Neural cell (in vitro differentiated cells): ENCODE results near the gene NFASC. TPM values are rescaled to one million over a fixed set of nuclear protein-coding genes. Genes with fewer than 3 reads are reported as not detected.

Experiments used
- H2AFZ ChIP-seq: fragments of 200-600, 300-800 bp; sonication (generic), shearing (Covaris generic); 2 replicates; pipeline ENCODE4 v1.6.0; 2014; ENCODE audit warnings: low read depth, mild to moderate bottlenecking, antibody characterized with exemption, low read length, moderate library complexity
- H3F3A ChIP-seq: fragments of 200-600 bp; shearing (Covaris generic); 2 replicates; pipeline ENCODE4 v1.6.1; 2016; ENCODE audit warnings: mild to moderate bottlenecking, moderate library complexity, mixed read lengths, antibody characterized with exemption, low read length; ENCODE audit not compliant: insufficient read depth, poor library complexity, severe bottlenecking
- H3K27ac ChIP-seq: fragments of 200-600, 300-800 bp; sonication (generic), shearing (Covaris generic); 2 replicates; pipeline ENCODE4 v1.5.1; 2014; ENCODE audit warnings: mild to moderate bottlenecking, low read length, moderate library complexity
- H3K27me3 ChIP-seq: fragments of 300-800, 200-600 bp; sonication (generic), shearing (Covaris generic); 2 replicates; pipeline ENCODE4 v1.6.0; 2014; ENCODE audit warnings: mild to moderate bottlenecking, low read depth, low read length, moderate library complexity; ENCODE audit not compliant: insufficient read depth
- H3K36me3 ChIP-seq: fragments of 300-800, 200-600 bp; sonication (generic), shearing (Covaris generic); 2 replicates; pipeline ENCODE4 v1.5.1; 2014; ENCODE audit warnings: mild to moderate bottlenecking, antibody characterized with exemption, low read length, moderate library complexity; ENCODE audit not compliant: insufficient read depth
- H3K4me2 ChIP-seq: fragments of 300-800, 200-600 bp; sonication (generic), shearing (Covaris generic); 2 replicates; pipeline ENCODE4 v1.6.0; 2014; ENCODE audit warnings: mild to moderate bottlenecking, low read length
- H3K4me3 ChIP-seq: fragments of 300-800, 200-600 bp; sonication (generic), shearing (Covaris generic); 2 replicates; pipeline ENCODE4 v1.5.1; 2014; ENCODE audit warnings: mild to moderate bottlenecking, low read length, moderate library complexity
- H3K79me2 ChIP-seq: fragments of 200-600 bp; shearing (Covaris generic); replicated peaks from 2 replicates; pipeline ENCODE4 v1.6.0; 2014; ENCODE audit warnings: mild to moderate bottlenecking, low read length, moderate library complexity; ENCODE audit not compliant: insufficient read depth
- H3K9ac ChIP-seq: fragments of 300-800, 200-600 bp; sonication (generic), shearing (Covaris generic); 2 replicates; pipeline ENCODE4 v1.6.1; 2016; ENCODE audit warnings: mild to moderate bottlenecking, low read length, mixed read lengths
- H3K9me2 ChIP-seq: fragments of 200-600 bp; shearing (Covaris generic); 2 replicates; pipeline ENCODE4 v1.6.1; 2016; ENCODE audit warnings: mild to moderate bottlenecking, low read length, mixed read lengths; ENCODE audit not compliant: insufficient read depth
- H3K9me3 ChIP-seq: fragments of 200-600, 300-800 bp; sonication (generic), shearing (Covaris generic); 2 replicates; pipeline ENCODE4 v1.6.1; 2016; ENCODE audit warnings: mild to moderate bottlenecking, mixed run types, low read length, moderate library complexity, mixed read lengths
- H4K20me1 ChIP-seq: fragments of 200-600 bp; shearing (Covaris generic); 2 replicates; pipeline ENCODE4 v1.6.1; 2016; ENCODE audit warnings: mild to moderate bottlenecking, mixed run types; ENCODE audit not compliant: insufficient read depth
- CTCF ChIP-seq: fragments of 450-650 bp; IDR thresholded peaks from 2 replicates; pipeline ENCODE4 v1.5.1; 2014; ENCODE audit warnings: antibody characterized with exemption, mild to moderate bottlenecking, moderate library complexity; ENCODE audit not compliant: poor library complexity, severe bottlenecking
- EP300 ChIP-seq: fragments of 450-650 bp; conservative IDR thresholded peaks from 2 replicates; pipeline ENCODE4 v1.6.1; 2014; ENCODE audit warnings: antibody characterized with exemption, mild to moderate bottlenecking, moderate library complexity; ENCODE audit not compliant: poor library complexity, severe bottlenecking
- EZH2 ChIP-seq: fragments of 200-600, 300-800 bp; shearing (Covaris generic), sonication (generic); IDR thresholded peaks from 2 replicates; pipeline ENCODE4 v1.6.1; 2014; ENCODE audit warnings: antibody characterized with exemption, low read length, borderline replicate concordance, mild to moderate bottlenecking; ENCODE audit not compliant: insufficient read depth, poor library complexity, severe bottlenecking
- MXI1 ChIP-seq: fragments of 450-650 bp; conservative IDR thresholded peaks from 2 replicates; pipeline ENCODE4 v1.6.1; 2014; ENCODE audit warnings: antibody characterized with exemption, mild to moderate bottlenecking; ENCODE audit not compliant: poor library complexity, severe bottlenecking
- POLR2AphosphoS5 ChIP-seq: IDR thresholded peaks from 2 replicates; pipeline ENCODE4 v1.6.1; 2012
- RAD21 ChIP-seq: fragments of 450-650 bp; conservative IDR thresholded peaks from 2 replicates; pipeline ENCODE4 v1.6.1; 2014; ENCODE audit warnings: antibody characterized with exemption, mild to moderate bottlenecking, moderate library complexity
- SMC3 ChIP-seq: fragments of 450-650 bp; conservative IDR thresholded peaks from 2 replicates; pipeline ENCODE4 v1.6.1; 2014; ENCODE audit warnings: antibody characterized with exemption, mild to moderate bottlenecking, moderate library complexity; ENCODE audit not compliant: poor library complexity
- TAF1 ChIP-seq: IDR thresholded peaks from 2 replicates; pipeline ENCODE4 v1.6.1; 2012; ENCODE audit warnings: low read depth
- polyA plus RNA-seq: library from polyadenylated mRNA; depleted of rRNA; stranded (reverse); fragments of >200 nt; gene quantifications from 2 replicates; pipeline ENCODE4 v1.2.3, GENCODE V29; 2014
- TF ChIP-seq, protein P1 (sequence below): IDR thresholded peaks from 2 replicates; pipeline ENCODE4 v1.6.1; 2012; ENCODE audit warnings: borderline replicate concordance

NFASC gene
- polyA plus RNA-seq, 1 donor from 2014 or later, result 23.9 TPM

DNA sequence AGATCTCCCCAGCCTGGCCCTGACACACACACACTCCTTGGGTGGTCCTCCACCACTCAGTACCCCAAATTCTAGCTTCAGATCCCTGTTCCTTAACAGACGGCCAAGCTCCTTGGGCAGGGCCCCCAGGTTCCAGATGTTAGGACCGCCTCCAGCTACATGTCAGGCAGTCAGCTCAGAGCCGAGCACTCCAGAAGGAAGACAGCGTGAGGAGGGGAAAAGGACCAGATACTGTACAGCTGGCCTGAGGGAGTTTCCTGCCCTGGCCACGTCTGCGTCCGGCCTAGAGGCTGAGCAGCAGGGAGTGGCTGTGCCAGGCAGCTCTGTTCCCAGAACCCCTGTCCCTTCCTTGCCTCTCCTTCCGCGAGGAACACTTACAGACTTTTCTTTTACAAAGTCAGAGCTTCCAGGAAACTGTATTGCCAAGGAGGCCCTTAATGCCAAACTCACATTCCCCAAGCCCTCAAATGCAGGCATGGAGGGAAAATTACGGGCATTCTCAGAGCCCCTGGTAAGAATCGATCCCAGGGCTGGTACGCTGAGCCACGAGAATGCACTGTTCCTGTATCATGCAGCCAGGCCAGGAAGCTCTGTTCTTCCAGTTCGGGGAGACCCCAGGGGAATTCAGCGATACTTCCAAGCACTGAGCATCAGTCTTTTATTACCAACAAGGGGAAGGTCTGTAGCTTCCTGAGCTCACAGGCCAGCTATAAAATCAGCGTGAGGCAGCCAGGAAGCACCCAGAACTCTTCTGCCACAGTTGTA is 127.1 kb downstream of the NFASC start:
- H2AFZ ChIP-seq, result no peak overlapping the region
- no peaks in the 10 kb centered on the region for H3K79me2 ChIP-seq
- H3K27me3 ChIP-seq, result no peaks in the 10 kb centered on the region
- no peak overlapping the region for H3K9ac ChIP-seq
- H3F3A ChIP-seq, result no peaks in the 10 kb centered on the region
- H3K9me3 ChIP-seq, result no peaks in the 10 kb centered on the region
- peaks cover 16% of the 10 kb centered on the region for H3K36me3 ChIP-seq
- no peaks in the 10 kb centered on the region for H3K9me2 ChIP-seq
- no peaks in the 10 kb centered on the region for H4K20me1 ChIP-seq
- H3K4me3 ChIP-seq, result no peak overlapping the region
- H3K4me2 ChIP-seq, result no peak overlapping the region
- TF ChIP-seq EZH2 (no peak), POLR2AphosphoS5 (no peak), TAF1 (no peak), MXI1 (no peak), RAD21 (no peak), CTCF (no peak), SMC3 (no peak), EP300 (no peak)
- TF ChIP-seq, protein P1, sequence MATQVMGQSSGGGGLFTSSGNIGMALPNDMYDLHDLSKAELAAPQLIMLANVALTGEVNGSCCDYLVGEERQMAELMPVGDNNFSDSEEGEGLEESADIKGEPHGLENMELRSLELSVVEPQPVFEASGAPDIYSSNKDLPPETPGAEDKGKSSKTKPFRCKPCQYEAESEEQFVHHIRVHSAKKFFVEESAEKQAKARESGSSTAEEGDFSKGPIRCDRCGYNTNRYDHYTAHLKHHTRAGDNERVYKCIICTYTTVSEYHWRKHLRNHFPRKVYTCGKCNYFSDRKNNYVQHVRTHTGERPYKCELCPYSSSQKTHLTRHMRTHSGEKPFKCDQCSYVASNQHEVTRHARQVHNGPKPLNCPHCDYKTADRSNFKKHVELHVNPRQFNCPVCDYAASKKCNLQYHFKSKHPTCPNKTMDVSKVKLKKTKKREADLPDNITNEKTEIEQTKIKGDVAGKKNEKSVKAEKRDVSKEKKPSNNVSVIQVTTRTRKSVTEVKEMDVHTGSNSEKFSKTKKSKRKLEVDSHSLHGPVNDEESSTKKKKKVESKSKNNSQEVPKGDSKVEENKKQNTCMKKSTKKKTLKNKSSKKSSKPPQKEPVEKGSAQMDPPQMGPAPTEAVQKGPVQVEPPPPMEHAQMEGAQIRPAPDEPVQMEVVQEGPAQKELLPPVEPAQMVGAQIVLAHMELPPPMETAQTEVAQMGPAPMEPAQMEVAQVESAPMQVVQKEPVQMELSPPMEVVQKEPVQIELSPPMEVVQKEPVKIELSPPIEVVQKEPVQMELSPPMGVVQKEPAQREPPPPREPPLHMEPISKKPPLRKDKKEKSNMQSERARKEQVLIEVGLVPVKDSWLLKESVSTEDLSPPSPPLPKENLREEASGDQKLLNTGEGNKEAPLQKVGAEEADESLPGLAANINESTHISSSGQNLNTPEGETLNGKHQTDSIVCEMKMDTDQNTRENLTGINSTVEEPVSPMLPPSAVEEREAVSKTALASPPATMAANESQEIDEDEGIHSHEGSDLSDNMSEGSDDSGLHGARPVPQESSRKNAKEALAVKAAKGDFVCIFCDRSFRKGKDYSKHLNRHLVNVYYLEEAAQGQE, result no peak
- peak overlapping the region; percentile 30 for H3K27ac ChIP-seq

DNA sequence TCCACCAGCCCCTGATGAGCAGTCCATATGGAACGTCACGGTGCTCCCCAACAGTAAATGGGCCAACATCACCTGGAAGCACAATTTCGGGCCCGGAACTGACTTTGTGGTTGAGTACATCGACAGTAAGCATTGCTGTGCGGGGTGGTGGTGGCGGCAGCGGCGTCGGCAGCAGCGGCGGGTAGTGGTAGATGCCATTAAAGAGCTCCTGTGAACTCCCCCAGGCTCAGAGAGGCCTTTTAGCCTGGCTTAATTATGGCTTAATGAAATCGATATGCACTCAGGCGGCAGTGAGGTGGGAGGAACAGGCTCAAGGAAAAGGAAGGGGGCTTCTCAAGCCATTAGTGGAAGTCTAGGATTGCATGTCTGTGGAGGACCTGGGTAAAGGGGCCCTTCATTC is 130.5 kb downstream of the NFASC start:
- Histone ChIP-seq H3F3A (no peaks in the 10 kb centered on the region), H2AFZ (no peak overlapping the region), H3K9me2 (no peaks in the 10 kb centered on the region), H3K9ac (no peak overlapping the region), H3K27me3 (no peaks in the 10 kb centered on the region), H3K4me3 (no peak overlapping the region), H3K4me2 (no peak overlapping the region), H3K27ac (no peak overlapping the region), H4K20me1 (no peaks in the 10 kb centered on the region), H3K79me2 (no peaks in the 10 kb centered on the region), H3K9me3 (no peaks in the 10 kb centered on the region), H3K36me3 (peaks cover 17% of the 10 kb centered on the region)
- TF ChIP-seq, protein P1, result no peak
- no peak for TF ChIP-seq POLR2AphosphoS5
- no peak for TF ChIP-seq CTCF
- no peak for TF ChIP-seq EZH2
- TF ChIP-seq TAF1, result no peak
- no peak for TF ChIP-seq MXI1
- TF ChIP-seq RAD21, result no peak
- no peak for TF ChIP-seq EP300
- TF ChIP-seq SMC3, result no peak
